GM21423 (cell line): ENCODE results near the gene WDR64.
"Not testable (repeated sequence)": the region's sequence is repeated elsewhere in the genome, so short reads cannot be mapped to it uniquely, and the experiment has no call there.

Source experiments
- ATAC-seq: cut with Tn5 transposase; IDR thresholded peaks from one replicate; pipeline ENCODE4 v1.9.1; 2021; ENCODE audit warnings: mild to moderate bottlenecking, moderate library complexity; ENCODE audit not compliant: unreplicated experiment

WDR64 gene

DNA sequence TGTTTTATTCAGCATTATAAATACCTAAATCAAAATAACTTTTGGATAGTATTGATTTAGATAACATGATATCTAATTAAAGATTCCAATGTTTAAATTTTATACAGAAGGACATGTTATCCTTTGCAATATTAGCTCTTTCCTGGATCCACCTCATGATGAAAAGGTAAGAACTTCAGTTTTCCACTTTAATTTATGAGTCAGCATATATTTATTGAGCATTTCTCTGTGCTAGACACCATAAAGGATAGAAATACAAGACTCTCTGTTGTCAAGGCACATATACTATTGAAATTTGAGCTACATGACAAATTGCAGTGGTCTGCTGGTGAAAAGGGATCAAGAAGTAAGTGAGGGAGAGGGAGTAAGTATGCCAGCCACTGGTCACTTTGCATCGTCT is 127.8 kb downstream of the WDR64 start:
- ATAC-seq = no peak

DNA sequence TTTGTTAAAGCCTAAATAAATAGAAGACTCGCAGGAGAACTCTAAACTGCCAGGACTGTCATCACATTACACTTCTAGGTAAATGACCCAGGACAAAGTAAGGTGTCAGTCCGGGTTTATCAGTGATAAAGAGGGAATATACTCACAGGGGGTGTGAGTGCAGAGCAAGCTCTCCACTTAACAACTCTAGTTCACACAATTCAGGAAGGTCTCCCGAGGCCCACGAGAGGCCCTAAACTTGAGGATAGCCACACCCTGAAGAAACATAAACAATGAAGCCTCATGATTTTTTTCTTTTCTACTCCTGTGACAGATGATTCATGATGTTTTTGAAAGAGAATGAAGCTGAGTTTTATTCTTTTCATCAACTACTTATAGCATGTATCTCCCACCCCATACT is 130.3 kb downstream of the WDR64 start:
- no peak for ATAC-seq

GRCh38 chr1:241787691-241788090 is 135.6 kb downstream of the WDR64 start:
- ATAC-seq = no peak

- ATAC-seq = no peak
These were observed 137.0 kb downstream of the WDR64 start for GRCh38 chr1:241789061-241789460.

DNA sequence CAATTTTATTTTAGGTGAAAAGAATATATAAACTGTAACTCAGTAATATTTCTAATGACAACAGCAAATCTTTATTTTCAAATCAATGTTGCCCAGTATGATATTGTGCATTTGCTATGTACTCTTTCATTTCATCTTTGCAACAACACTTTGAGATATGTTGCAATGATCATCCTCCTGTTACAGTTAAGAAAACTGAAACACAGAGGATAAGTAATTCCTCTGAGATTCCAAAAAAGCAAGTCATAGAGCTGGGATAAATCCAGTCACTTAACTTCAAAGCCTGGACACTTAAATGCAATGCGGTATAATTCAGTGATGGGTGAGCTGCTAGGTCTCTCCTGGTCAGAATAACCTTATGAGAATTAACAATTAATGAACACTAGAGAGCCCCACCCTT is 147.3 kb downstream of the WDR64 start:
- no peak for ATAC-seq

- peak; percentile 43 for ATAC-seq
These were observed 148.6 kb downstream of the WDR64 start for GRCh38 chr1:241800640-241801039.

GRCh38 chr1:241802863-241803262 is 150.8 kb downstream of the WDR64 start:
- no peak for ATAC-seq

DNA sequence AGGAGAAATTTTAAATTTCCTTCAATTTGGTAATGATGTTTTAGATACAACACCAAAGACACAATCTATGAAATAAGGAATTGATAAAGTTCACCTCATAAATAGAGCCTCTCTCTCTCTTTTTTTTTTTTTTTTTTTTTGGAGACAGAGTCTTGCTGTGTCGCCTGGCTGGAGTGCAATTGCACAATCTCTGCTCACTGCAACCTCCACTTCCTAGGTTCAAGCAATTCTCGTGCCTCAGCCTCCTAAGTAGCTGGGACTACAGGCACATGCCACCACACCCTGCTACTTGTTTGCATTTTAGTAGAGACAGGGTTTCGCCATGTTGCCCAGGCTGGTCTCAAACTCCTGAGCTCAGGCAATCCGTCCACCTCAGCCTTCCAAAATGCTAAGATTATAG is 152.6 kb downstream of the WDR64 start:
- not testable (repeated sequence) for ATAC-seq

DNA sequence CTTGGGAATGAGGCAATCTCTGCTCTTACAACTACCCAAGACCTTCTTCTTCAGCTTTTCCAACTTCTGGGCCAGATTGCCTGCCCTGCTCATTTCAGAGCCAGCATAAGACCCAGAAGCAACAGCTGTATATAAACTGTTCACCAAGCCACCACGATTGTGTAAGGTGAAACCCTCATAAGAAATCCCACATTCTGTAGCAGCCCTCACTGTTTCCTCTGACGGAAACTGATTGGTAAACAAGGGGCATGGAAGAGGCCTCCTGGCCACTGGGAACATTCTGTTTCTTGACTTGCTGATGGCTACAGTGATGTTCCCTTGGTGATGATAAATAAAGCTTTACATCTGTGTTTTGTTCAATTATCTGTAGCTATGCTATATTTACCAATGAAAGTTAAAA is 156.2 kb downstream of the WDR64 start:
- no peak for ATAC-seq

DNA sequence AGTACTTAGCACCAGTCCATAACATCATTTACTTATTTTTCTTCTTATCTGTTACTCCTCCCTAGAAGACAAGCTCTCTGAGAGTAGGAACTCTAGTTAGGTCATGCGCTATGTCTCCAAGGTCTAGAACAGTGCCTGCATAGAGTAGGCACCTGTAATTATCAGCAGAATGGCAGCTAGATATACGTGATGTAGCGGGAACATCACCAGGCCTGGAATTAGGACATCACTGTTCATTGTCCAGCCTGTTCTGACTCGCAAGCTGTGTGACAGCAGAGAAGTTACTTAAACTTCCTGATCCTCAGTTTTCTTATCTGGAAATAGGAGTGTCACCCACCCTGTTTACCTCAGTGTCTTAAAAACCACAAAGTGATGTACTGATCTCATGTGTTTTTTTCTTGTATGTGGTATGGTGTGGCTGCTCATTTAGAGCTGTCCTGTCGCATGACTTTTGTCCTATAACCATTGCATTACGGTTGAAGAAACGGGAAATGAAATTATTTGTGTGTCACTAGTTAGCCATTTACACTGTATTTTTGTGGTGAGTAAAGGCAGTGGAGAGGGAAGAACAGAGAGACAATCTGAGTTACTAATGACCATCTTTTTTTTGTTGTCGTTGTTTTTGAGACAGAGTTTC is 158.8 kb downstream of the WDR64 start:
- ATAC-seq = peak; percentile 78

DNA sequence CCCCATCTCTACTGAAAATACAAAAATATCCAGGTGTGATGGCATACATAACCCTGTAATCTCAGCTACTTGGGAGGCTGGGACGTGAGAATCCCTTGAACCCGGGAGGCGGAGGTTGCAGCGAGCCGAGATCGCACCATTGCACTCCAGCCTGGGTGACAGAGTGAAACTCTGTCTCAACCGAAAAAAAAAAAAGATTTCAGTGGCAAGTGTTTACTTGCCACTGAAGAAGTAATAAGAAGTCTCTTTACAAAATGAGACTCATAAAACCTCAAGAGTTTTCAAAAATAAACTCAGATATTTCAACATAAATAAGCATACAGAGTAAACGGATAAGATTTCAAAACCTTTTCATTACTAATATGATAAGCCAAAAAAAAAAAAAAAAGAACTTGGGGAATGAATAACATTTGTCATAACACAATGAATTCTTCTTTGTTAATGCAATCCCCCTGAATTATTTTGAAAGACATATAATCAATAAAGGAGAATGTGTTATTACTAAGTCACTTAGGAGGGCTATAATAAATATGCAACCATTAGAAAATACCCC is 161.8 kb downstream of the WDR64 start:
- no peak for ATAC-seq

GRCh38 chr1:241816008-241816407 is 163.9 kb downstream of the WDR64 start:
- no peak for ATAC-seq

DNA sequence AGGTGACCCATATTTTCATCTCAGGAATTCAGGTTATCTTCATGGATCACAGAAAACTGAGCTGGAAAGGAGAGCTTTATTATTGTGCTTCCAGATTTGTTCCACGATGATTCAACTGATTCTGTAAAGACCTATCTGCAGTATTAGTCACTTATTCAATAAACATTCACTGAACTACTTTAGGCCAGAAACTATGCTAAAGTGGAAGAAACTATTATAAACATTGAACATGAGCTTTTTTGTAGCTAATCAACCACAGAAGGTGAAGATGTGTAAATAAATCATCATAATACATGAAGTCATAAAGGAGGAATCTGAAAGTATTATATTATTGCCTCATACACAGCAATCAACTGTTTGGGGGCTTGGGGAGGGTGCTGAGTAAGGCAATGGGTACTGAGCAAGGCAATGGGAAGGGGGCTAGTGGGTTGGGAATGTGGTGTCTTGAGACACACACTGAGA is 165.3 kb downstream of the WDR64 start:
- ATAC-seq = no peak

DNA sequence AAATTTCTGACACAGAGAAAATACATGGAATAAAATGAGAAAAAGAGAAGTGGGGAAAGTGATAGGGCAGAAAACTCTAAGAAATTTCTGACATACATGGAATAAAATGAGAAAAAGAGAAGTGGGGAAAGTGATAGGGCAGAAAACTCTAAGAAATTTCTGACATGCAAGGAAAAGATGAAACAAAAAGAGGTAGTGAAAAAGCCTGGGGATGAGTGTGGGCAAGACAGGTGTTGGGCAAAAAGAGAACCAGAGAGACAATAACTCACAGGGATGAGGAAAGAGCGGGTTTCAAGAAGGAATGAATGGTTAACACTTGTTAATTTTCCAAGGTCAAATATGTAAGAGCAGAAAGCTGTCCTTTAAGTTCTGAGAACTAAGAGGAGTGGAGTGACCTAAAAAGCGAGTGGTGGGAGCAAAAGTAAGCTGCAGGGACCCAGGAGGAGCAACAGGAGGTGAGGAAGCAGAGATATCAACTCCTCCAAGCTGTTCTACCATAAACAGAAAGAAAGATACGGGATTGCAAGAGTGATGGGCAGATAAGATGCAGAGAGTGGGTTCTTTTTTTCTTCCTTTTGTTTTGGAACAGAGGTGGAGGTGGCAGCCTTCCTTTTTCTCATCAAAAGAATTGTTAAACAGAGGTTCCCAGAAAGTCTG is 166.0 kb downstream of the WDR64 start:
- no peak for ATAC-seq

DNA sequence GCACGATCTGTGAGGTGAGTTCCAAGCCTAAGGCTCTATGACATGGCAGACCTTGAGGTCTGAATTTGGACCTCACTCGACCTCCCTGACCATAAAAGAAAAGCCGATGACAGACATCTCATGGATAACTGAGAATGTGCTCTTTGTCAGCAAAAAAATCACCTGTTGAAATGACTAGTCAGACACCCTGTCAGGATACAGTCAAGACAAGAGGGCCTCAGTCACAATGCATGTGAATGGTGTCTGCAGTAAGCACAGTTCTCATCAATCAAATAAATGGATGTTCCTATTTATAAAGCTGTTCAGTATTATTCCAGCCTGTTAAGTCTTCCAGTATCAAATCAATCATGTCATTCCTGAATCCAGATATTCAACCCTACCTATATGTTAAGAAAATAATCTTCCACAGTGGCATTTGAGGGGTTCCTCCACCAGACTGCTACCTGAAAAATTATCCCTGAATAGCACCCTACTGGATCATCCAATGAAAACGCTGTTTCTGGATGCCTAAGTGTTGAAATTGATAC is 167.3 kb downstream of the WDR64 start:
- no peak for ATAC-seq

DNA sequence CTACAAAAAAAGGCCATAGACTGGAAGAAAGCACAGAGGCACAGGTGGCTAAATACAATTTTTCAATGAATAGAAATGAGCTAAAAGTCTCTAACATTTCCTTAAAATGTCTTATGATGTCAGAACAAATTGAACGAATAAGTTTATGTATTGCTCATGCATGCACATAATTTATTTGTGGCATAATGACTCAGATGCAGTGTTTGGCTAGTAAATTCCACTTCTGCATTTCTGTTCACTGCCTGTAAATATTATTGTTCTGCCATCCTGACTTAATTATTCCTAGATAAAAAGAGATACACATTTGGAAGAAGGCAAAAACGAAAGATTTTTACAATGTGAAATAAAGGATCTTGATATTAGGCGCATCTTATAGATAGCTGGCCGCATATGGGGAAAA is 169.3 kb downstream of the WDR64 start:
- ATAC-seq = no peak

DNA sequence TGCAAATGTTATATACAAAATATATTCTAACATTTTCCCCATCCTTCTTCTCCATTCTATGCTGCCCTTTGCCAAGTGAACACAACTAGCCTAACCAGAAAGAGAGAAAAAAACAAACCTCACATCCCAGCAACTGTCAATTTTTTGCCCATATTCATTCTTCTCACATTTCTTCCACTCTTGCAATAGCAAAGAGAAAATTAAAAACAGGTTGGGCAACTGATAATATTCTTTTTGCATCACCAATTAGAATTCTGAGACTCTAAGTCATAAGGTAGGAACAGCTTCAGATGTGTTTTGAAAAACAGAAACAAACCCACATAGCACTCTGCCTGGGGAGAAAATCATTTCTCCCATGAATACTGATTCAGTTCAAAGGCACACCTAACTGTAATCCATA is 170.8 kb downstream of the WDR64 start:
- ATAC-seq = no peak

GRCh38 chr1:241823925-241824324 is 171.8 kb downstream of the WDR64 start:
- ATAC-seq = no peak

GRCh38 chr1:241825581-241825980 is 173.5 kb downstream of the WDR64 start:
- no peak for ATAC-seq

- ATAC-seq = not testable (repeated sequence)
These were observed 174.5 kb downstream of the WDR64 start for GRCh38 chr1:241826613-241827012.

GRCh38 chr1:241827264-241827663 is 175.2 kb downstream of the WDR64 start:
- ATAC-seq = no peak

DNA sequence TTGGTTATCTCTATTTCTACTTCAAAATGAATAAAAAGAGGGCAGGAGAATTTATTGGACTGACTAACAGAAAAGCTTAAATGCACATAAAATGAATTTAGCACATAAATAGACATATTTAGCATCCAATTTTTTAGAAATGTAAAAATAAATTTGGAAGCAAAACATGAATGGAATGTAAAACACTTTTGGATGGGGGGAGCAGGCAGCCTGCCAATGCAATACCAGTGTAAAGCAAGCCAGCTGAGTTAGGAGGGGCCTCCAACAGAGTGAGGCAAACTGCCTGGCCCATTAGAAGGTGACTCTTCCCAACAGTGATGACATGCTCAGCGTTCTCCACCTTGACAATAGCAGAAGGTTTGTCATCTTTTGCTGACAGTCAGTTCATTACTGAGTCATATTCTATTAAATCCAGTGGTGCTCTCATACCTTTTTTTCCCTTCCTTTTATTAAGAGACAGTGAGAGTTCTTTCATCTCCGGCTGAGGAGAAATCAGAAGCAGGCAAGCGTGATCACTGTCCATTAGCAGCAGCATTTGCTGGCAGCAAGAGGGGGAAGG is 176.5 kb downstream of the WDR64 start:
- ATAC-seq = no peak
